K562 (cell line): ENCODE data around the gene IGF2BP3. TPM values are rescaled to one million over a fixed set of nuclear protein-coding genes. Genes with fewer than 3 reads are reported as not detected.

Source experiments
- CAMTA2 ChIP-seq: fragments of 250-450 bp; sonication (Bioruptor Pico); conservative IDR thresholded peaks from 2 replicates; pipeline ENCODE4 v1.5.1; 2022
- CREB1 ChIP-seq, 2 experiments: sonication (generic) in 1 of 2; formaldehyde crosslinking in 1 of 2; IDR thresholded peaks; 2 replicates each; pipeline versions ENCODE4 v1.6.1 to v1.8.0; 2012 to 2022; ENCODE audit warnings: inconsistent platforms in 1 of 2, mild to moderate bottlenecking in 1 of 2, missing genetic modification reagents in 1 of 2, moderate library complexity in 1 of 2
- GABPA ChIP-seq: fragments of 200-800 bp; sonication (Bioruptor generic); conservative IDR thresholded peaks from 2 replicates; pipeline ENCODE4 v1.6.1; 2016; ENCODE audit warnings: low read depth, missing genetic modification characterization, missing compliant biosample characterization
- NEUROD1 ChIP-seq: fragments of 150-350 bp; IDR thresholded peaks from 2 replicates; pipeline ENCODE4 v1.6.1; 2014; ENCODE audit warnings: borderline replicate concordance, low read length, low read depth; ENCODE audit not compliant: partially characterized antibody
- PCBP1 ChIP-seq: fragments of 200-400 bp; formaldehyde crosslinking; IDR thresholded peaks from 2 replicates; pipeline ENCODE4 v1.6.1; 2018; ENCODE audit warnings: mild to moderate bottlenecking, low read depth, low read length; ENCODE audit not compliant: poor library complexity, severe bottlenecking
- PHF20 ChIP-seq: fragments of 450-650 bp; IDR thresholded peaks from 2 replicates; pipeline ENCODE4 v1.6.1; 2018; ENCODE audit not compliant: partially characterized antibody
- PHF21A ChIP-seq: fragments of 450-650 bp; IDR thresholded peaks from 2 replicates; pipeline ENCODE4 v1.6.1; 2017; ENCODE audit warnings: low read depth, borderline replicate concordance
- PRDM10 ChIP-seq: fragments of 450-650 bp; IDR thresholded peaks from 2 replicates; pipeline ENCODE4 v1.6.1; 2018; ENCODE audit not compliant: partially characterized antibody
- RAD51 ChIP-seq: fragments of 450-650 bp; IDR thresholded peaks from 2 replicates; pipeline ENCODE4 v1.7.1; 2016; ENCODE audit warnings: low read depth, mild to moderate bottlenecking, borderline replicate concordance
- SLC30A9 ChIP-seq: fragments of 250-450 bp; sonication (Bioruptor Pico); IDR thresholded peaks from 2 replicates; pipeline ENCODE4 v1.8.0; 2022; ENCODE audit warnings: mild to moderate bottlenecking, moderate library complexity
- TFAP4 ChIP-seq: sonication (generic); formaldehyde crosslinking; IDR thresholded peaks from 2 replicates; pipeline ENCODE4 v1.8.0; 2022; ENCODE audit warnings: missing genetic modification reagents, mild to moderate bottlenecking, moderate library complexity, borderline replicate concordance
- ZBTB34 ChIP-seq: fragments of 250-450 bp; sonication (Bioruptor Pico); IDR thresholded peaks from 2 replicates; pipeline ENCODE4 v1.8.0; 2021; ENCODE audit warnings: mild to moderate bottlenecking, moderate library complexity
- ZC3H11A ChIP-seq: IDR thresholded peaks from 2 replicates; pipeline ENCODE4 v1.6.1; 2012; ENCODE audit warnings: low read depth, low read length, improper control_type of control experiment
- polyA plus RNA-seq, 8 experiments: library from polyadenylated mRNA; depleted of rRNA in 4 of 8; stranded (reverse) in 5 of 8; unstranded in 3 of 8; fragments of >200 nt; fragmentation: Nextera tagmentation in 2 of 8; fragmentation: Illumina TruSeq in 1 of 8; extraction: Ambion mirVana in 2 of 8; extraction: Trizol in 1 of 8; gene quantifications; 2 replicates each; pipeline versions ENCODE4 v1.2.1 to v1.2.3, GENCODE V29; 2011 to 2014; ENCODE audit warnings: inconsistent platforms in 1 of 8, missing spikeins in 1 of 8
- total RNA-seq, 7 experiments: library from RNA; depleted of rRNA in 6 of 7; stranded (reverse); fragments of >200 nt in 6 of 7; fragmentation: Illumina TruSeq in 2 of 7; extraction: Trizol in 2 of 7; gene quantifications; 2 replicates each; pipeline versions ENCODE4 v1.2.1 to v1.2.3, GENCODE V29; 2011 to 2021; ENCODE audit warnings: low replicate concordance in 1 of 7
- TF ChIP-seq, protein P1 (sequence below): fragments of 450-650 bp; IDR thresholded peaks from 2 replicates; pipeline ENCODE4 v1.6.1; 2017; ENCODE audit warnings: antibody characterized with exemption
- TF ChIP-seq, protein P2 (sequence below): fragments of 450-650 bp; formaldehyde crosslinking; IDR thresholded peaks from 2 replicates; pipeline ENCODE4 v1.4.0; 2020; ENCODE audit warnings: mild to moderate bottlenecking

Gene IGF2BP3
- total and polyA plus RNA-seq, 9 of the 15 experiments (the other 6 are each of a cell fraction or from before 2014, with no cell fraction given), result 8.4 to 88.1 (median 61.2) TPM

- TF ChIP-seq ZBTB34 (CRISPR knock-in tag) (no peak), NEUROD1 (no peak), PCBP1 (no peak), SLC30A9 (CRISPR knock-in tag) (no peak), PHF21A (no peak), RAD51 (no peak), CREB1 (IDR thresholded peaks at IDR 0.05) (peak; percentile 95), CREB1 (CRISPR knock-in tag; IDR thresholded peaks at IDR 0.05) (peak; percentile 93), TFAP4 (CRISPR knock-in tag) (peak; percentile 80), PRDM10 (no peak), CAMTA2 (no peak), PHF20 (peak; percentile 96), GABPA (tag) (peak; percentile 96), ZC3H11A (no peak)
- TF ChIP-seq, protein P1, sequence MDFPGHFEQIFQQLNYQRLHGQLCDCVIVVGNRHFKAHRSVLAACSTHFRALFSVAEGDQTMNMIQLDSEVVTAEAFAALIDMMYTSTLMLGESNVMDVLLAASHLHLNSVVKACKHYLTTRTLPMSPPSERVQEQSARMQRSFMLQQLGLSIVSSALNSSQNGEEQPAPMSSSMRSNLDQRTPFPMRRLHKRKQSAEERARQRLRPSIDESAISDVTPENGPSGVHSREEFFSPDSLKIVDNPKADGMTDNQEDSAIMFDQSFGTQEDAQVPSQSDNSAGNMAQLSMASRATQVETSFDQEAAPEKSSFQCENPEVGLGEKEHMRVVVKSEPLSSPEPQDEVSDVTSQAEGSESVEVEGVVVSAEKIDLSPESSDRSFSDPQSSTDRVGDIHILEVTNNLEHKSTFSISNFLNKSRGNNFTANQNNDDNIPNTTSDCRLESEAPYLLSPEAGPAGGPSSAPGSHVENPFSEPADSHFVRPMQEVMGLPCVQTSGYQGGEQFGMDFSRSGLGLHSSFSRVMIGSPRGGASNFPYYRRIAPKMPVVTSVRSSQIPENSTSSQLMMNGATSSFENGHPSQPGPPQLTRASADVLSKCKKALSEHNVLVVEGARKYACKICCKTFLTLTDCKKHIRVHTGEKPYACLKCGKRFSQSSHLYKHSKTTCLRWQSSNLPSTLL, result no peak
- TF ChIP-seq, protein P2, sequence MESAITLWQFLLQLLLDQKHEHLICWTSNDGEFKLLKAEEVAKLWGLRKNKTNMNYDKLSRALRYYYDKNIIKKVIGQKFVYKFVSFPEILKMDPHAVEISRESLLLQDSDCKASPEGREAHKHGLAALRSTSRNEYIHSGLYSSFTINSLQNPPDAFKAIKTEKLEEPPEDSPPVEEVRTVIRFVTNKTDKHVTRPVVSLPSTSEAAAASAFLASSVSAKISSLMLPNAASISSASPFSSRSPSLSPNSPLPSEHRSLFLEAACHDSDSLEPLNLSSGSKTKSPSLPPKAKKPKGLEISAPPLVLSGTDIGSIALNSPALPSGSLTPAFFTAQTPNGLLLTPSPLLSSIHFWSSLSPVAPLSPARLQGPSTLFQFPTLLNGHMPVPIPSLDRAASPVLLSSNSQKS, result no peak
Measured at GRCh38 chr7:23298885-23299769, 171.2 kb downstream of the IGF2BP3 start, which contains the start of gene MALSU1 (continued).
